B cell (primary cell): ENCODE results near the gene RPTOR. TPM values are rescaled to one million over a fixed set of nuclear protein-coding genes. Genes with fewer than 3 reads are reported as not detected.

Experiments
- ATAC-seq: fragments of 200-7000 bp; cut with Tn5 transposase; one replicate; pipeline ENCODE4 v1.10.0; 2021; ENCODE audit warnings: low read depth, mild to moderate bottlenecking, moderate number of reproducible peaks, moderate library complexity
- CTCF ChIA-PET: fragments of 350-600 bp; sonication (Branson Sonifier 250); formaldehyde crosslinking; loops from one replicate; lab custom pipeline; 2021; ENCODE audit warnings: antibody characterized with exemption, inconsistent platforms; lab: Charles Lee
- POLR2A ChIA-PET: fragments of 350-600 bp; sonication (Branson Sonifier 250); formaldehyde crosslinking; loops from one replicate; lab custom pipeline; 2021; ENCODE audit warnings: antibody characterized with exemption; lab: Charles Lee
- DNase-seq: peaks from one replicate; pipeline ENCODE4 v3.0.0; 2013
- H2AFZ ChIP-seq: 2 replicates; pipeline ENCODE4 v1.6.1; 2012; ENCODE audit warnings: mild to moderate bottlenecking, low read depth, low read length; ENCODE audit not compliant: insufficient read depth, poor library complexity, severe bottlenecking
- H3K27ac ChIP-seq, 2 donors: 1 replicate in 1 of 2; 2 replicates in 1 of 2; pipeline ENCODE4 v1.5.1; 2012 to 2013; ENCODE audit warnings: low read length in 2 of 2, mild to moderate bottlenecking in 2 of 2, moderate library complexity in 1 of 2
- H3K27me3 ChIP-seq, 4 experiments: fragments of 200-600 bp in 1 of 4; sonication (generic) in 1 of 4; replicated peaks in 1 of 4; 1 replicate in 2 of 4; 2 replicates in 2 of 4; pipeline versions ENCODE4 v1.6.1 to v1.7.0; 2013 to 2016; ENCODE audit warnings: low read length in 3 of 4, mild to moderate bottlenecking in 2 of 4, mixed read lengths in 1 of 4, moderate library complexity in 1 of 4; ENCODE audit not compliant: insufficient read depth in 4 of 4, control insufficient read depth in 3 of 4; ENCODE audit errors: control extremely low read depth in 1 of 4
- H3K36me3 ChIP-seq, 2 experiments: replicated peaks in 1 of 2; 1 replicate in 1 of 2; 2 replicates in 1 of 2; pipeline versions ENCODE4 v1.6.1 to v1.7.1; 2013; ENCODE audit warnings: low read length in 1 of 2; ENCODE audit not compliant: insufficient read depth in 2 of 2, control insufficient read depth in 1 of 2; ENCODE audit errors: control extremely low read depth in 1 of 2, extremely low read depth in 1 of 2
- H3K4me1 ChIP-seq, 2 donors: fragments of 200-600 bp in 1 of 2; sonication (generic) in 1 of 2; 1 replicate in 1 of 2; 2 replicates in 1 of 2; pipeline versions ENCODE4 v1.5.1 to v1.6.1; 2013 to 2017; ENCODE audit warnings: low read length in 2 of 2; ENCODE audit not compliant: control insufficient read depth in 2 of 2, insufficient read depth in 2 of 2
- H3K4me2 ChIP-seq: replicated peaks from 2 replicates; pipeline ENCODE3; 2012; ENCODE audit warnings: mild to moderate bottlenecking, low read depth, low read length; ENCODE audit not compliant: poor library complexity, severe bottlenecking
- H3K4me3 ChIP-seq, 5 experiments: fragments of 200-600 bp in 1 of 5; sonication (generic) in 1 of 5; 1 replicate in 3 of 5; 2 replicates in 2 of 5; pipeline versions ENCODE4 v1.5.1 to v1.7.0; 2011 to 2016; ENCODE audit warnings: low read length in 4 of 5, mild to moderate bottlenecking in 4 of 5, low read depth in 2 of 5, control low read depth in 1 of 5, moderate library complexity in 1 of 5; ENCODE audit not compliant: insufficient read depth in 1 of 5; ENCODE audit errors: control extremely low read depth in 1 of 5, extremely low read depth in 1 of 5
- H3K79me2 ChIP-seq: fragments of 200-600 bp; sonication (generic); one replicate; pipeline ENCODE4 v1.6.0; 2016; ENCODE audit warnings: low read length; ENCODE audit not compliant: control insufficient read depth, insufficient read depth
- H3K9ac ChIP-seq: fragments of 200-600 bp; sonication (generic); 2 replicates; pipeline ENCODE4 v1.6.1; 2017; ENCODE audit warnings: mild to moderate bottlenecking, low read length, moderate library complexity
- H3K9me3 ChIP-seq, 3 donors: one replicate each; pipeline versions ENCODE4 v1.6.1 to v1.7.1; 2013; ENCODE audit warnings: low read length in 2 of 3; ENCODE audit not compliant: control insufficient read depth in 2 of 3, insufficient read depth in 1 of 3; ENCODE audit errors: control extremely low read depth in 1 of 3
- H4K20me1 ChIP-seq: 2 replicates; pipeline ENCODE4 v1.6.0; 2012; ENCODE audit warnings: mild to moderate bottlenecking, low read length; ENCODE audit not compliant: insufficient read depth, control insufficient read depth, poor library complexity, severe bottlenecking
- H3K27ac Mint-ChIP-seq: one replicate; pipeline ENCODE4 v1.8.0; 2021; ENCODE audit warnings: mixed read lengths
- H3K27me3 Mint-ChIP-seq: one replicate; pipeline ENCODE4 v1.8.0; 2021; ENCODE audit warnings: mixed read lengths
- H3K4me1 Mint-ChIP-seq: one replicate; pipeline ENCODE4 v1.8.0; 2021; ENCODE audit warnings: mixed read lengths
- H3K4me3 Mint-ChIP-seq: one replicate; pipeline ENCODE4 v1.8.0; 2021; ENCODE audit warnings: mixed read lengths
- H3K9me3 Mint-ChIP-seq: one replicate; pipeline ENCODE4 v1.8.0; 2022; ENCODE audit warnings: mixed read lengths; ENCODE audit not compliant: insufficient read depth
- CTCF ChIP-seq: fragments of 200-600 bp; IDR thresholded peaks from one replicate; pipeline ENCODE4 v1.8.0; 2022; ENCODE audit warnings: antibody characterized with exemption, mild to moderate bottlenecking
- EZH2 ChIP-seq: IDR thresholded peaks from 2 replicates; pipeline ENCODE4 v1.6.1; 2012; ENCODE audit warnings: borderline replicate concordance, low read depth, mild to moderate bottlenecking, moderate library complexity, low read length; ENCODE audit not compliant: insufficient read depth, poor library complexity, severe bottlenecking
- WGBS: methylation state at CpG from one replicate; pipeline ENCODE4 v1.1.5; 2013; ENCODE audit warnings: missing lambda C conversion rate; ENCODE audit not compliant: insufficient coverage; 5-methylcytosine and 5-hydroxymethylcytosine counted together
- intact Hi-C: fragments of 100-400 bp; cut with micrococcal nuclease; formaldehyde crosslinking; loops from one replicate; pipeline ENCODE4 v1.10.0; 2022
- polyA plus RNA-seq: library from polyadenylated mRNA; depleted of rRNA; stranded (reverse); fragments of >200 nt; gene quantifications from 2 replicates; pipeline ENCODE4 v1.2.3, GENCODE V29; 2012
- total RNA-seq, 2 donors: library from RNA; stranded (reverse); fragments of 120-200 nt in 1 of 2; gene quantifications; 1 replicate in 1 of 2; 2 replicates in 1 of 2; pipeline versions ENCODE4 v1.2.3 to v1.2.4, GENCODE V29; 2013 to 2022

RPTOR gene
- total and polyA plus RNA-seq, 2 donors (not counting 1 experiment from before 2014, with no cell fraction given), result 13.4 to 58.8 TPM

GRCh38 chr17:80640366-80641084, 95.9 kb downstream of the RPTOR start:
- CTCF ChIA-PET, result interaction anchor here (1.5 kb wide), 1 partner anchor 10 kb away, joined by 5 read pairs; no protein-coding TSS in a partner anchor
- intact Hi-C loops, result no loop called here

More at GRCh38 chr17:80640366-80641084, 95.9 kb downstream of the RPTOR start:
- H3K27ac Mint-ChIP-seq, result no peak overlapping the region
- peaks cover 71% of the 10 kb centered on the region for H3K79me2 ChIP-seq
- POLR2A ChIA-PET, result no interaction called here
- no peak for TF ChIP-seq EZH2
- TF ChIP-seq CTCF, result no peak
- H2AFZ ChIP-seq, result no peak overlapping the region
- no peak overlapping the region for H3K4me3 Mint-ChIP-seq
- peaks cover 0 to 8% of the 10 kb centered on the region in 2 experiments for H3K36me3 ChIP-seq
- H3K4me3 ChIP-seq, result no peak overlapping the region
- H3K27ac ChIP-seq, result no peak overlapping the region
- no peak overlapping the region for H3K4me2 ChIP-seq
- no peak overlapping the region for H3K9ac ChIP-seq
- peaks cover 18% of the 10 kb centered on the region for H3K4me1 Mint-ChIP-seq
- no peaks in the 10 kb centered on the region for H3K9me3 Mint-ChIP-seq
- no peak for ATAC-seq
- H4K20me1 ChIP-seq, result peaks cover 33% of the 10 kb centered on the region
- H3K27me3 Mint-ChIP-seq, result no peaks in the 10 kb centered on the region
- H3K9me3 ChIP-seq, result peaks cover 0 to 5% (median 0%) of the 10 kb centered on the region in 3 donors
- H3K27me3 ChIP-seq, result no peaks in the 10 kb centered on the region
- H3K4me1 ChIP-seq, result peaks cover 0 to 13% of the 10 kb centered on the region in 2 donors
- no peak for DNase-seq
- WGBS, result 95% methylated on average over 14 of the region's 19 CpGs
